Mesothelial cell of epicardium (in vitro differentiated cells): ENCODE data around the gene SNRPD1. TPM values are rescaled to one million over a fixed set of nuclear protein-coding genes. Genes with fewer than 3 reads are reported as not detected.
"Not testable (repeated sequence)": the region's sequence is repeated elsewhere in the genome, so short reads cannot be mapped to it uniquely, and the experiment has no call there.

Experiments used
- DNase-seq, 2 experiments: peaks; one replicate each; pipeline ENCODE4 v3.0.0; 2021; ENCODE audit warnings: low spot score in 2 of 2; ENCODE audit not compliant: unreplicated experiment in 2 of 2
- H3K27ac Mint-ChIP-seq: 2 replicates; pipeline ENCODE4 v1.8.0; 2021; ENCODE audit warnings: mixed read lengths
- H3K27me3 Mint-ChIP-seq: 2 replicates; pipeline ENCODE4 v1.8.0; 2021; ENCODE audit warnings: low read depth, mixed read lengths
- H3K36me3 Mint-ChIP-seq: 2 replicates; pipeline ENCODE4 v1.8.0; 2021; ENCODE audit warnings: mixed read lengths
- H3K4me1 Mint-ChIP-seq: 2 replicates; pipeline ENCODE4 v1.8.0; 2021; ENCODE audit warnings: mixed read lengths
- H3K4me3 Mint-ChIP-seq: 2 replicates; pipeline ENCODE4 v1.8.0; 2021; ENCODE audit warnings: mild to moderate bottlenecking, moderate library complexity, mixed read lengths
- H3K9me3 Mint-ChIP-seq: 2 replicates; pipeline ENCODE4 v1.8.0; 2021; ENCODE audit warnings: mixed read lengths
- total RNA-seq: library from RNA; stranded (reverse); gene quantifications from 3 replicates; pipeline ENCODE4 v1.2.1, GENCODE V29; 2021
- TF ChIP-seq, protein P1 (sequence below): fragments of 200-600 bp; sonication (generic); IDR thresholded peaks from one replicate; pipeline ENCODE4 v1.5.0; 2021; ENCODE audit warnings: antibody characterized with exemption; ENCODE audit not compliant: unreplicated experiment

The SNRPD1 gene
- total RNA-seq, 1 donor from 2014 or later = 71.0 TPM

DNA sequence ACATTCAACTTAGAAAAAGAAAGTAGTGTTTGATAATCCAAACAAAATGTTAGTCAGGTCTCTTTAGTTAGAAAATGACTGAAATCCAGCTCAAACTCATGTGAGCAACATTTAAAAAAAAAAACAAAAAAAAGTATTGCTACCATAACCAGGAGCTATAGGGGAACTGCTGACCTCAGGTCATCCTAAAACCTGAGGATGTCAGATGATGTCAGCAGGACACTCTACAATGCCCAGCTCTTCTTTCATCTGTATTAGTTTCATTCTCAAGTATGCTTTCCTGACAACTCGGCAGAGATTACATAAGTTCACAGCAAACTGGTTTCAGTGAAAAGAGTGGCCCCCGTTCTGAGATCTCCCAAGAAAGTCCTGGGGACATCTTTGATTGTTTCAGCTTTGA lies 7.4 kb upstream of the SNRPD1 start:
- no peaks in the 10 kb centered on the region for H3K36me3 Mint-ChIP-seq
- no peak overlapping the region for H3K4me3 Mint-ChIP-seq
- no peak overlapping the region for H3K27ac Mint-ChIP-seq
- no peaks in the 10 kb centered on the region for H3K9me3 Mint-ChIP-seq
- DNase-seq = no peak
- TF ChIP-seq, protein P1, sequence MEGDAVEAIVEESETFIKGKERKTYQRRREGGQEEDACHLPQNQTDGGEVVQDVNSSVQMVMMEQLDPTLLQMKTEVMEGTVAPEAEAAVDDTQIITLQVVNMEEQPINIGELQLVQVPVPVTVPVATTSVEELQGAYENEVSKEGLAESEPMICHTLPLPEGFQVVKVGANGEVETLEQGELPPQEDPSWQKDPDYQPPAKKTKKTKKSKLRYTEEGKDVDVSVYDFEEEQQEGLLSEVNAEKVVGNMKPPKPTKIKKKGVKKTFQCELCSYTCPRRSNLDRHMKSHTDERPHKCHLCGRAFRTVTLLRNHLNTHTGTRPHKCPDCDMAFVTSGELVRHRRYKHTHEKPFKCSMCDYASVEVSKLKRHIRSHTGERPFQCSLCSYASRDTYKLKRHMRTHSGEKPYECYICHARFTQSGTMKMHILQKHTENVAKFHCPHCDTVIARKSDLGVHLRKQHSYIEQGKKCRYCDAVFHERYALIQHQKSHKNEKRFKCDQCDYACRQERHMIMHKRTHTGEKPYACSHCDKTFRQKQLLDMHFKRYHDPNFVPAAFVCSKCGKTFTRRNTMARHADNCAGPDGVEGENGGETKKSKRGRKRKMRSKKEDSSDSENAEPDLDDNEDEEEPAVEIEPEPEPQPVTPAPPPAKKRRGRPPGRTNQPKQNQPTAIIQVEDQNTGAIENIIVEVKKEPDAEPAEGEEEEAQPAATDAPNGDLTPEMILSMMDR = no peak
- H3K4me1 Mint-ChIP-seq = no peaks in the 10 kb centered on the region
- H3K27me3 Mint-ChIP-seq = no peaks in the 10 kb centered on the region

DNA sequence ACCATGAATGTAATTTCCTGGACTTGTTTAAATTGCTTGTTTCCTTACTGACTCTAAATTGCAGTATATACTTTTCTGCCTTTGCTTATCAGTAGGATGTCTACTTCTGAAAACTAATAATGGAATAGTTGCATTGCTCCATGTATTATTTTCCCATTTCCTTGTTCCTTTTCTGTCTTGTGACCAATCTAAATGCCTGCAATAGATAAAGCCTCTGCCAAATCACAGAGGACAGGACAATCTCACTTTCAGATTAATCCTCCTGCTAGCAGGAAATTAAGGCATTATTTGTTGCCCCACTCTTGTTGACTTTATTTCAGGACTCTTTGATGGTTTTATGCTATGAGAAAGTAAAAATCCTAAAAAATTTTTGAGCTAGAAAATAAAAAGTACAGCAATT lies 6.9 kb upstream of the SNRPD1 start:
- Mint-ChIP-seq H3K9me3 (no peaks in the 10 kb centered on the region), H3K27me3 (no peaks in the 10 kb centered on the region), H3K4me1 (no peaks in the 10 kb centered on the region), H3K36me3 (no peaks in the 10 kb centered on the region), H3K4me3 (no peak overlapping the region), H3K27ac (no peak overlapping the region)
- DNase-seq = no peak
- TF ChIP-seq, protein P1 = no peak

DNA sequence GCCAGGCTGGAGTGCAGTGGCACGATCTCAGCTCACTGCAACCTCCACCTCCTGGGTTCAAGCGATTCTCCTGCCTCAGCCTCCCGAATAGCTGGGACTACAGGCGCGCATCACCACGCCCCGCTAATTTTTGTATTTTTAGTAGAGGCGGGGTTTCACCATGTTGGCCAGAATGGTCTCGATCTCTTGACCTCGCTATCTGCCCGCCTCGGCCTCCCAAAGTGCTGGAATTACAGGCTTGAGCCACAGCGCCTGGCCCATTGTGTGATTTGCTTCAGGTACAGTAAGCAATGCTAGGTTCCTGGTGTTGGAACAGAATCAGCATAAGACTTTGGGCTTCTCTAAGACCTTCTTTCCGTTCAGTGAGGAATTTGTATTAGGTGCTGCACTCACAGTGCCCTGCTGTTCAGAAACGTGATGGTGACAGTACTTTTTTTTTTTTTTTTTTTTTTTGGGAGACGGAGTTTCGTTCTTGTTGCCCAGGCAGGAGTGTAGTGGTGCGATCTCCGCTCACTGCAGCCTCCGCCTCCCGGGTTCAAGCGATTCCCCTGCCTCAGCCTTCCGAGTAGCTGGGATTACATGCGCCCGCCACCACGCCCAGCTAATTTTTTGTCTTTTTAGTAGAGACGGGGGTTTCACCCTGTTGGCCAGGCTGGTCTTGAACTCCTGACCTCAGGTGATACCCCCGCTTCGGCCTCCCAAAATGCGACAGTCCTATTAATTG lies 551 bp upstream of the SNRPD1 start:
- Mint-ChIP-seq H3K4me1 (peaks cover 22% of the 10 kb centered on the region), H3K36me3 (peaks cover 16% of the 10 kb centered on the region), H3K4me3 (peak overlapping the region; percentile 95), H3K27ac (peak overlapping the region; percentile 98)
- H3K9me3 Mint-ChIP-seq, DNase-seq, H3K27me3 Mint-ChIP-seq: not testable (repeated sequence)

DNA sequence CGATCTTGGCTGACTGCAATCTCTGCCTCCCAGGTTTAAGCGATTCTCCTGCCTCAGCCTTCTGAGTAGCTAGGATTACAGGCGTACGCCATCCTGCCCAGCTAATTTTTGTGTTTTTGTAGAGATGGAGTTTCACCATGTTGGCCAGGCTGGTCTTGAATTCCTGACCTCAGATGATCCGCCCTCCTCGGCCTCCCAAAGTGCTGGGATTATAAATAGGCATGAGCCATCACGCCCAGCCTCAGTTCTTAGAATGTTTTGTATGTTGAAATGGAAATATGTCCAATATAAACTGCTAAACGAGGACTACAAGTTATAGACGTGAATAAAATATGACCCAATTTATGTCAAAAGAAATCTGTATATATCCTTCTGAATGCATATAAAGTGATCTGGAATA lies 9.5 kb downstream of the SNRPD1 start:
- H3K27ac Mint-ChIP-seq, H3K4me3 Mint-ChIP-seq, H3K4me1 Mint-ChIP-seq, H3K27me3 Mint-ChIP-seq, H3K9me3 Mint-ChIP-seq, DNase-seq: not testable (repeated sequence)
- H3K36me3 Mint-ChIP-seq = peaks cover 33% of the 10 kb centered on the region

DNA sequence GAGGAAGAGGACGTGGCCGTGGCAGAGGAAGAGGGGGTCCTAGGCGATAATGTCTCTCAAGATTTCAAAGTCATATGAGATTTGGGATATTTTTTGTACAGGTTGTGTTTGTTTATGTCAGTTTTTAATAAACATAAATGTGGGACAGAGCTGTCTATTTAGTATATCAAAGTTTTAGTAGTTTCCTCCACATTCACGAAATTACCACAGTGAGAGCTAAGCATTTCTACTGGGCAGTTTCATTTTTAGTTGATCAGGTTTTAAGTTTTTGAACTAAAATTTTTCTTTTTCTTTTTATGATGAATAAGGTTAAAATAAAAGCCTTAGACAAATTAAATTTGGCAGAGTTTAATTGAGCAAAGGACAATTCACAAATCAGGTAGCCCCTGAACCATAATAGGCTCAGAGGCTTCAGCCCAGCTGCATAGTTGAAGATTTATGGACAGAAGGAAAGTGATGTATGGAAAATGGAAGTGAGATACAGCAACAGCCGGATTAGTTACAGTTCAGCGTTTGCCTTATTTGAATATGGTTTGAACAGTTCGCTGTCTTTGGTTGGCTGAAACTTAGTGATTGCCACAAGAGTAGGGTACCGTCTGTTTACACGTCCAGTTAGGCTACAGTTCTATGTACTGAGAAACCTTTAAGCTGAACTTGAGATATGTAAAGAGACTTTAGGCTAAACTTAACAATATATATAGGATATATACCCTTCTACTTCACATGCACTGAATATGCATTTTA lies 17.1 kb downstream of the SNRPD1 start:
- H3K36me3 Mint-ChIP-seq = peaks cover 37% of the 10 kb centered on the region

DNA sequence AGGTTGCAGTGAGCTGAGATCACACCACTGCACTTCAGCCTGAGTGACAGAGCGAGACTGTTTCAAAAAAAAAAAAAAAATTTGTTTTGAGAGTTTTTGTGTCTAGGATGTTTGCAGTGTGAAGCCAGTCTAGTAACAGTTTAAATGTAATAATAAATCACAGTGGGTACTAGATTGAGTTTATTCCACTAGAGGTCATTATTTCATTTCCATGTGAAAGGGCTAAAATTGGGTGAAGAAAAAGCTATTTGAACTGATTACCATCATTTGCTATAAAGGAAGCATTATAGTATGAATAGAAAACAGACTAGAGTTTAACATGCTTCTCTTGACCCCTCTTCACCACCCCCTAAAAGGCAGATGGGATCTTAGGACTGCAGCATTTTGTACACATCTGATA lies 20.3 kb downstream of the SNRPD1 start:
- H3K4me3 Mint-ChIP-seq = no peak overlapping the region
- peaks cover 34% of the 10 kb centered on the region for H3K36me3 Mint-ChIP-seq
- H3K27me3 Mint-ChIP-seq = no peaks in the 10 kb centered on the region

More for the DNA sequence above, 17.1 kb downstream of the SNRPD1 start:
- TF ChIP-seq, protein P1 = no peak
- Mint-ChIP-seq H3K4me1 (no peaks in the 10 kb centered on the region), H3K9me3 (no peaks in the 10 kb centered on the region), H3K27me3 (no peaks in the 10 kb centered on the region), H3K4me3 (no peak overlapping the region), H3K27ac (no peak overlapping the region)
- DNase-seq = no peak

More for the DNA sequence above, 20.3 kb downstream of the SNRPD1 start:
- H3K9me3 Mint-ChIP-seq = no peaks in the 10 kb centered on the region
- no peak overlapping the region for H3K27ac Mint-ChIP-seq
- TF ChIP-seq, protein P1 = no peak
- H3K4me1 Mint-ChIP-seq = no peaks in the 10 kb centered on the region
- no peak for DNase-seq
